HS-5 (cell line): ENCODE results near the gene SACS.
"Not testable (repeated sequence)": the region's sequence is repeated elsewhere in the genome, so short reads cannot be mapped to it uniquely, and the experiment has no call there.

Experiments used
- DNase-seq: peaks from one replicate; pipeline ENCODE4 v3.0.0-alpha.2; 2012; ENCODE audit warnings: low read depth

The SACS gene

DNA sequence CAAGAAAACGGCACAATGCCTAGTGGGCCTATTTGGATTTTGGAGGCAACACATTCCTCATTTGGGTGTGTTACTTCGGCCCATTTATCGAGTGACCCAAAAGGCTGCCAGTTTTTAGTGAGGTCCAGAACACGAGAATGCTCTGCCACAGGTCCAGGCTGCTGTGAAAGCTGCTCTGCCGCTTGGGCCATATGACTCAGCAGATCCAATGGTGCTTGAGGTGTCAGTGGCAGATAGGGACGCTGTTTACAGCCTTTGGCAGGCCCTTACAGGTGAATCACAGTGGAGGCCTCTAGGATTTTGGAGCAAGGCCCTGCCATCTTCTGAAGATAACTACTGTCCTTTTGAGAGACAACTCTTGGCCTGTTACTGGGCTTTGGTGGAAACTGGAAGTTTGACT, 118.7 kb downstream of the SACS start:
- DNase-seq = not testable (repeated sequence)

DNA sequence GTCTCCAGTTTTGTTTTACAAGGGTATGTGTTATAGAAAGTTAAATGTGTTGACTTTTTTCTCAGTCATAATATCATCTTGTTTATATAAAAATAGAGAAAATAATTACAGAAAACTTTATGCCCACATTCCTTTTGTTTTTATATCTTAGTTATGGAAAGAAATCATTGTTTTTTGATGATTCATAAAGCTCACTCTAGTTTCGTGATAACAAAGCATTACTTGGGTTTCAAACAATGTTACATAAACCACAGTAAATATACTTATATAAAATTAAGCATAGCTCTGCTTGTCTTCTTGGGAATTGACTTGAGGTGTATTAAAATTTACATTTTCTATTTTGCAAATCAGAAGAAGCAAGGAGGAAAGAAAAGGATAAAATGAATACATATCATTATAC, 140.9 kb downstream of the SACS start:
- DNase-seq = no peak

DNA sequence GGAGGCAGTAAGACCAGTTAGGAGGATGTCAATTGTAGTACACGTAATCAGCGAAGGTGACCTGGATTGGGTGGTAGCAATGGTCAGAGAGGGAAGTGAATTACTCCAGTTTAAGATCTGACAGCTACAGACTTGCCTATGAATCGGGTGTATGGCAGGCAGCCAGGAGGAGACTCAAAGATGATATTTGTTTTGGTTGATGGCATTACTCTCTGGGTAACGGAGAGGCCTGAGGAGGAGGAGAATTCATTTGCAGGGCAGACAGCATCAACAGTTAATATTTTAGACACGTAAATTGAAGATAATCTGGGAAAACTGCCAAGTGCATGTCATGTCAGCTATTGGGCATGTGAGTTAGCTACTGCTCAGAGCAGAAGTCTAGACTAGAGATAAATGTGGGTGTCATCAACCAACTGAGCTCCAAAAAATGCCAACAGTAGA, 143.6 kb downstream of the SACS start:
- no peak for DNase-seq

DNA sequence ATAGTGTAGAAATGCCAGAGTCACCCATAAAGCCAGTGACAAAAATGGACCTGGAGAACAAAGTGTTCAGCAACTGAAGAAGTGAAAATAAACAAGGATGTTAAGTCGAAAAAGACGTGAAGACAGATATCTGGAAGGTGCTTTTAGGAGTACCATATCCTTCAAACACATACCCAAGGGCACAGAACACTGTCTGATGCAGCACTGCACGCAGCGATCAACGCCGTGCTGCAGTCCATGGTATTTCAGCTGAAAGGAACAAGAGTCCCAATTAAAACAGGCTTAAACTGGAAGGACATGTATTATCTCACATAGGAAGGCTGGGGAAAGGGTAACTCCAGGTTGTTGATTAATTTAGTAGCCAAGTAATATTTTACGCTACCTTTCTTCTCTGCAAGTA, 144.5 kb downstream of the SACS start:
- no peak for DNase-seq

DNA sequence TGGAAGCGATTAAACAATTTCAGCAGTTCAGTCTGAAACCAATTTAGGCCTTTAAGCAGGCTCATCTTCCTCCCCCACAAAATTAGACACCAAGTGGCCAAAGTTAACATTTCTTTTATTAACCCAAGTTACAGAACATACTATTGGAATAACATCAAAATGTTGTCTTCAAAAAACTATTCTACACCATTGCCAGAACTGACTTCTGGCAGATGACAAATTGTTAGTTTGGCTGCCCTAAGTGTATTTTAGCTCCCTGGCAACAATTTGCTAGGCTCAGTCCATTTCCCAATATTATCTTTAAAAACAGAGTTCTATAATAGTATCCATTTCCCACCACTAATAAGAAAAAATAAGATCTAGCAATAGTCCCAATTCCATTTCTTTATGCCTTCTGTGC, 144.9 kb downstream of the SACS start:
- DNase-seq = no peak

DNA sequence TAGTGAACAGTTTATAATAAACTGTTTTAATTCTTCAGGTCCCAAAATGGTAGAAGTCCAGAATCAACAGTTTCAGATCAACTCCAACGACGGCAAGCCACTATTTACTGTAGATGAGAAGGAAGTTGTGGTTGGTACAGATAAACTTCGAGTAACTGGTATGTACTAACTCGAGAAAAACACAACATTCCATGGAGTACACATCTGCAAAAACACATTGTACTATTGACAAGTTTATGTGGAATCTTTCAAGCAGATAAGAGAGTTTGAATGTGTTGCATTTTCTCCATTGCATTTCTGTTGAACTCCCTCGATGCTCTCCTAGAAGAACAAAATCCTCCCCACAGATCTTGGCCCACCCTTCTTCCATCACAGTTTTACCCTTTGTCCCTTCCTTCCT, 154.2 kb downstream of the SACS start:
- no peak for DNase-seq
